ENCODE measurements around the gene PGLYRP3. TPM values are rescaled to one million over a fixed set of nuclear protein-coding genes. Genes with fewer than 3 reads are reported as not detected.

Gene PGLYRP3
- total and polyA plus RNA-seq, 9 donors = not detected

- WGBS, 3 donors = 79 to 83% (median 82%) methylated on average over 7 of the region's 7 CpGs
- Histone ChIP-seq H3K27me3 (no peaks in the 10 kb centered on the region), H3K36me3 (no peaks in the 10 kb centered on the region), H3K4me1 (ENCODE audit: insufficient read depth) (no peaks in the 10 kb centered on the region), H3K4me3 (no peak overlapping the region), H3K9me3 (no peaks in the 10 kb centered on the region), H3K27ac (no peak overlapping the region)
- no peak for DNase-seq
- TF ChIP-seq CTCF (IDR thresholded peaks at IDR 0.05) (no peak), EP300 (IDR thresholded peaks at IDR 0.05) (no peak), POLR2A (IDR thresholded peaks at IDR 0.05) (no peak)
- intact Hi-C loops (cut with DNase I) = no loop called here
These were observed 19.3 kb downstream of the PGLYRP3 start for GRCh38 chr1:153293480-153293775.

- no peak for DNase-seq
These were observed 19.8 kb downstream of the PGLYRP3 start for GRCh38 chr1:153292740-153293479.

GRCh38 chr1:153292185-153292584, 20.6 kb downstream of the PGLYRP3 start:
- TF ChIP-seq CTCF (IDR thresholded peaks at IDR 0.05) = no peak
- no peak for TF ChIP-seq POLR2A (IDR thresholded peaks at IDR 0.05)
- no peak for TF ChIP-seq EP300 (IDR thresholded peaks at IDR 0.05)
- Histone ChIP-seq H3K4me3 (no peak overlapping the region), H3K4me1 (ENCODE audit: insufficient read depth) (no peaks in the 10 kb centered on the region), H3K36me3 (no peaks in the 10 kb centered on the region), H3K9me3 (no peaks in the 10 kb centered on the region), H3K27me3 (no peaks in the 10 kb centered on the region), H3K27ac (no peak overlapping the region)
- intact Hi-C loops (cut with DNase I) = no loop called here
- DNase-seq = no peak
- 57 to 67% (median 62%) methylated on average over 8 of the region's 8 CpGs for WGBS, 3 donors

More at GRCh38 chr1:153292740-153293479, 19.8 kb downstream of the PGLYRP3 start:
- H3K27ac ChIP-seq = no peak overlapping the region
- H3K4me1 ChIP-seq (ENCODE audit: insufficient read depth) = no peaks in the 10 kb centered on the region
- no peaks in the 10 kb centered on the region for H3K9me3 ChIP-seq
- intact Hi-C loops (cut with DNase I) = no loop called here
- no peaks in the 10 kb centered on the region for H3K27me3 ChIP-seq
- 74 to 77% (median 76%) methylated on average over 25 of the region's 25 CpGs for WGBS, 3 donors
- H3K4me3 ChIP-seq = no peak overlapping the region
- H3K36me3 ChIP-seq = no peaks in the 10 kb centered on the region
- no peak for TF ChIP-seq EP300 (IDR thresholded peaks at IDR 0.05)
- no peak for TF ChIP-seq CTCF (IDR thresholded peaks at IDR 0.05)
- no peak for TF ChIP-seq POLR2A (IDR thresholded peaks at IDR 0.05)

GRCh38 chr1:153291514-153291913, 21.2 kb downstream of the PGLYRP3 start:
- Histone ChIP-seq H3K4me3 (no peak overlapping the region), H3K4me1 (ENCODE audit: insufficient read depth) (no peaks in the 10 kb centered on the region), H3K36me3 (no peaks in the 10 kb centered on the region), H3K9me3 (no peaks in the 10 kb centered on the region), H3K27ac (no peak overlapping the region), H3K27me3 (no peaks in the 10 kb centered on the region)
- TF ChIP-seq POLR2A (IDR thresholded peaks at IDR 0.05) (no peak), EP300 (IDR thresholded peaks at IDR 0.05) (no peak), CTCF (IDR thresholded peaks at IDR 0.05) (no peak)
- DNase-seq = no peak
- intact Hi-C loops (cut with DNase I) = no loop called here
- WGBS, 3 donors = 88 to 93% (median 91%) methylated on average over 5 of the region's 5 CpGs

All from ovary (tissue), 9 donors.